HepG2 (cell line): ENCODE measurements around the gene DPH5. TPM values are rescaled to one million over a fixed set of nuclear protein-coding genes. Genes with fewer than 3 reads are reported as not detected.

Experiments used
- AHR ChIP-seq: IDR thresholded peaks from 2 replicates; pipeline ENCODE4 v1.6.1; 2018; ENCODE audit warnings: missing genetic modification reagents, missing compliant biosample characterization
- BHLHE40 ChIP-seq: IDR thresholded peaks from 2 replicates; pipeline ENCODE4 v1.6.1; 2011; ENCODE audit warnings: low read length, improper control_type of control experiment
- CBX5 ChIP-seq: sonication (generic); formaldehyde crosslinking; IDR thresholded peaks from 2 replicates; pipeline ENCODE4 v1.4.0; 2020; ENCODE audit warnings: missing genetic modification reagents, borderline replicate concordance
- CCDC6 ChIP-seq: sonication (generic); formaldehyde crosslinking; IDR thresholded peaks from 2 replicates; pipeline ENCODE4 v1.8.1; 2022; ENCODE audit warnings: mild to moderate bottlenecking, missing genetic modification reagents, moderate library complexity
- CREB1 ChIP-seq, 2 experiments: fragments of 450-650 bp in 1 of 2; IDR thresholded peaks; 2 replicates each; pipeline ENCODE4 v1.6.1; 2016 to 2017; ENCODE audit warnings: control low read depth in 1 of 2, mild to moderate bottlenecking in 1 of 2, missing compliant biosample characterization in 1 of 2, missing genetic modification characterization in 1 of 2
- MAZ ChIP-seq, 2 experiments: sonication (generic) in 1 of 2; formaldehyde crosslinking in 1 of 2; IDR thresholded peaks; 2 replicates each; pipeline versions ENCODE4 v1.5.0 to v1.6.1; 2012 to 2020; ENCODE audit warnings: low read depth in 2 of 2, mild to moderate bottlenecking in 2 of 2, borderline replicate concordance in 1 of 2, improper control_type of control experiment in 1 of 2, low read length in 1 of 2, missing genetic modification reagents in 1 of 2, moderate library complexity in 1 of 2
- NCOA2 ChIP-seq: sonication (generic); formaldehyde crosslinking; IDR thresholded peaks from 2 replicates; pipeline ENCODE4 v1.8.0; 2022; ENCODE audit warnings: inconsistent platforms
- PCBP1 ChIP-seq: fragments of 200-400 bp; formaldehyde crosslinking; IDR thresholded peaks from 2 replicates; pipeline ENCODE4 v1.6.1; 2017; ENCODE audit warnings: mild to moderate bottlenecking, low read depth, low read length, borderline replicate concordance
- RCOR2 ChIP-seq: IDR thresholded peaks from 2 replicates; pipeline ENCODE4 v1.6.1; 2016; ENCODE audit warnings: missing biosample characterization, missing genetic modification reagents
- REPIN1 ChIP-seq: sonication (generic); formaldehyde crosslinking; IDR thresholded peaks from 2 replicates; pipeline ENCODE4 v1.8.0; 2022; ENCODE audit warnings: missing genetic modification reagents, low read depth, mild to moderate bottlenecking, borderline replicate concordance
- SNAPC2 ChIP-seq: sonication (generic); formaldehyde crosslinking; IDR thresholded peaks from 2 replicates; pipeline ENCODE4 v1.8.1; 2022; ENCODE audit warnings: mild to moderate bottlenecking, missing genetic modification reagents
- ZBTB38 ChIP-seq: sonication (generic); formaldehyde crosslinking; IDR thresholded peaks from 2 replicates; pipeline ENCODE4 v1.5.1; 2020; ENCODE audit warnings: mild to moderate bottlenecking, missing genetic modification reagents
- ZFP1 ChIP-seq: IDR thresholded peaks from 2 replicates; pipeline ENCODE4 v1.6.1; 2016
- ZFX ChIP-seq: sonication (generic); formaldehyde crosslinking; IDR thresholded peaks from 2 replicates; pipeline ENCODE4 v1.4.0; 2020; ENCODE audit warnings: mild to moderate bottlenecking, low read depth, missing genetic modification reagents, moderate library complexity
- ZIK1 ChIP-seq: sonication (generic); formaldehyde crosslinking; IDR thresholded peaks from 2 replicates; pipeline ENCODE4 v1.5.0; 2020; ENCODE audit warnings: mild to moderate bottlenecking, low read depth, missing genetic modification reagents, borderline replicate concordance
- ZKSCAN1 ChIP-seq: fragments of 150-350 bp; IDR thresholded peaks from 2 replicates; pipeline ENCODE4 v1.6.1; 2014; ENCODE audit warnings: low read length
- ZMAT3 ChIP-seq: sonication (generic); formaldehyde crosslinking; conservative IDR thresholded peaks from 2 replicates; pipeline ENCODE4 v1.7.0; 2021; ENCODE audit warnings: missing genetic modification reagents
- ZNF230 ChIP-seq: sonication (generic); formaldehyde crosslinking; IDR thresholded peaks from 2 replicates; pipeline ENCODE4 v1.4.0; 2020; ENCODE audit warnings: mild to moderate bottlenecking, missing genetic modification reagents
- ZNF292 ChIP-seq: sonication (generic); formaldehyde crosslinking; IDR thresholded peaks from 2 replicates; pipeline ENCODE4 v1.8.1; 2022; ENCODE audit warnings: mild to moderate bottlenecking, low read depth, missing genetic modification reagents, borderline replicate concordance
- ZNF350 ChIP-seq: sonication (generic); formaldehyde crosslinking; IDR thresholded peaks from 2 replicates; pipeline ENCODE4 v1.4.0; 2020; ENCODE audit warnings: mild to moderate bottlenecking, low read depth, missing genetic modification reagents, borderline replicate concordance
- ZNF570 ChIP-seq: sonication (generic); formaldehyde crosslinking; IDR thresholded peaks from 2 replicates; pipeline ENCODE4 v1.4.0; 2020; ENCODE audit warnings: mild to moderate bottlenecking, missing genetic modification reagents, borderline replicate concordance
- ZNF607 ChIP-seq: sonication (generic); formaldehyde crosslinking; IDR thresholded peaks from 2 replicates; pipeline ENCODE4 v1.5.1; 2020; ENCODE audit warnings: missing genetic modification reagents, mild to moderate bottlenecking, borderline replicate concordance
- ZNF709 ChIP-seq: sonication (generic); formaldehyde crosslinking; IDR thresholded peaks from 2 replicates; pipeline ENCODE4 v1.5.0; 2020; ENCODE audit warnings: mild to moderate bottlenecking, missing genetic modification reagents
- ZNF776 ChIP-seq: sonication (generic); formaldehyde crosslinking; IDR thresholded peaks from 2 replicates; pipeline ENCODE4 v1.4.0; 2020; ENCODE audit warnings: mild to moderate bottlenecking, missing genetic modification reagents
- ZNF788 ChIP-seq: sonication (generic); formaldehyde crosslinking; IDR thresholded peaks from 2 replicates; pipeline ENCODE4 v1.5.0; 2020; ENCODE audit warnings: mild to moderate bottlenecking, missing genetic modification reagents, borderline replicate concordance
- polyA plus RNA-seq, 8 experiments: library from polyadenylated mRNA; depleted of rRNA in 3 of 8; stranded (reverse) in 7 of 8; unstranded in 1 of 8; fragments of >200 nt; fragmentation: Illumina TruSeq in 4 of 8; extraction: Trizol in 4 of 8; gene quantifications; 2 replicates each; pipeline versions ENCODE4 v1.2.1 to v1.2.3, GENCODE V29; 2011 to 2016; ENCODE audit warnings: low read depth in 4 of 8, missing spikeins in 1 of 8, mixed read lengths in 1 of 8; ENCODE audit not compliant: insufficient read depth in 1 of 8
- total RNA-seq, 5 experiments: library from RNA; depleted of rRNA; stranded (reverse); fragments of >200 nt; fragmentation: Illumina TruSeq; extraction: Trizol; gene quantifications; 2 replicates each; pipeline ENCODE4 v1.2.3, GENCODE V29; 2016; ENCODE audit warnings: low read depth in 1 of 5
- TF ChIP-seq, protein P1 (sequence below): sonication (generic); formaldehyde crosslinking; IDR thresholded peaks from 2 replicates; pipeline ENCODE4 v1.4.0; 2020; ENCODE audit warnings: mild to moderate bottlenecking, missing genetic modification reagents
- TF ChIP-seq, protein P2 (sequence below): sonication (generic); formaldehyde crosslinking; IDR thresholded peaks from 2 replicates; pipeline ENCODE4 v1.5.0; 2020; ENCODE audit warnings: missing genetic modification reagents

The DPH5 gene
- total and polyA plus RNA-seq, 2 of the 13 experiments (the other 11 are each of a cell fraction or from before 2014, with no cell fraction given): 53.2 to 79.6 TPM

DNA sequence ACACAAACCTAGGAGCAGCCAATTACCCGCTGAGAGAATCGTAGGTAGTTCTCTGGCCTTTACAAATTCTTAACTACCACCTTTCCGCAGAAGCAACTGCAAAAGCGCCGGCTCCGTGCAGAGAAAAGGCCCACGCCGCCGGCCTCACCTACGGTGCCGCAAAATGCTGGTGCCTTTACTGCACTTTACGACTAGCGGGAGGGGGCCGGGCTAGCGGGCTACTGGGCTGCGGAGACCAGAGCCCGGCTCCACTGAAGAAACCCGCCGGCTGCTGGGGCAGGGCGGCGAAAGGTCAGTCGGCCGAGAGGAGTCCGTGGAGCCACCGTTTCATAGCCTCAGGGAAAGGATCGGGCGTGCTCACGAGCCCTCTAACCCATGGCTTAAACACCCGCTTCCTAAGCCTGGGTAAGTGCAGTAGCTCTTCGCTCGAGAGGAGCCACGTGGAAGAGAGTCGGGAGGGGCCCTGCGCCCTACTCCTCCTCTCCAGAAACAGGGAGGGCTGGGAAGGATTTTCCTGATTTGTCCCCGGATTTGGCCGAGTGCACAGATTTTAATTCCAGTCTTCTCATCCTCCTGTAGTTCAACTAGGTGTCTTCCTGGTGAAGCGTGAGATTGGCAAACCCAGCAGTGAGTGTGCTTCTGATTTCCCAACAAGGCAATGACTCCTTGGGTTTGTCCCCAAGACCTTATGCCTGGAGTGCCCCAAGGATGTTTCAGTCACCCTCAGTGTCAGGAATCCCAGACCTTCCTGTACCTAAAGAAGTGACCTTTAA lies at the start of gene DPH5 (continued):
- TF ChIP-seq RCOR2 (CRISPR knock-in tag) (no peak), ZNF230 (CRISPR knock-in tag) (no peak), ZNF776 (CRISPR knock-in tag) (peak; percentile 3; the same call in 1 of the 2 replicates), ZIK1 (no peak), ZKSCAN1 (0 out of 2 replicates have a peak, but pooled peaks have one; percentile 2), ZNF350 (CRISPR knock-in tag) (peak; percentile 85), ZMAT3 (0 out of 2 replicates have a peak, but pooled peaks have one; percentile 33), BHLHE40 (no peak), ZFP1 (CRISPR knock-in tag) (peak; percentile 28; the same call in 1 of the 2 replicates), MAZ (IDR thresholded peaks at IDR 0.05; ENCODE audit: borderline replicate concordance, low read depth, low read length) (peak; percentile 96), MAZ (CRISPR knock-in tag; IDR thresholded peaks at IDR 0.05; ENCODE audit: low read depth) (peak; percentile 89), CBX5 (CRISPR knock-in tag) (peak; percentile 50; the same call in 1 of the 2 replicates), AHR (CRISPR knock-in tag) (peak; percentile 78; the same call in 1 of the 2 replicates), ZNF788 (CRISPR knock-in tag) (peak; percentile 68; the same call in 1 of the 2 replicates), ZNF709 (CRISPR knock-in tag) (peak; percentile 63; the same call in 1 of the 2 replicates), ZNF570 (CRISPR knock-in tag) (no peak), REPIN1 (CRISPR knock-in tag) (peak; percentile 47; the same call in 1 of the 2 replicates), ZBTB38 (CRISPR knock-in tag) (peak; percentile 39; the same call in 1 of the 2 replicates), CREB1 (IDR thresholded peaks at IDR 0.05) (no peak), CREB1 (CRISPR knock-in tag; IDR thresholded peaks at IDR 0.05) (0 out of 2 replicates have a peak, but pooled peaks have one; percentile 11), CCDC6 (CRISPR knock-in tag) (peak; percentile 77), ZNF292 (CRISPR knock-in tag) (peak; percentile 75), ZFX (CRISPR knock-in tag) (peak; percentile 97), ZNF607 (CRISPR knock-in tag) (peak; percentile 81), SNAPC2 (CRISPR knock-in tag) (peak; percentile 81; the same call in 1 of the 2 replicates), NCOA2 (peak; percentile 60), PCBP1 (0 out of 2 replicates have a peak, but pooled peaks have one; percentile 38)
- TF ChIP-seq, protein P1, sequence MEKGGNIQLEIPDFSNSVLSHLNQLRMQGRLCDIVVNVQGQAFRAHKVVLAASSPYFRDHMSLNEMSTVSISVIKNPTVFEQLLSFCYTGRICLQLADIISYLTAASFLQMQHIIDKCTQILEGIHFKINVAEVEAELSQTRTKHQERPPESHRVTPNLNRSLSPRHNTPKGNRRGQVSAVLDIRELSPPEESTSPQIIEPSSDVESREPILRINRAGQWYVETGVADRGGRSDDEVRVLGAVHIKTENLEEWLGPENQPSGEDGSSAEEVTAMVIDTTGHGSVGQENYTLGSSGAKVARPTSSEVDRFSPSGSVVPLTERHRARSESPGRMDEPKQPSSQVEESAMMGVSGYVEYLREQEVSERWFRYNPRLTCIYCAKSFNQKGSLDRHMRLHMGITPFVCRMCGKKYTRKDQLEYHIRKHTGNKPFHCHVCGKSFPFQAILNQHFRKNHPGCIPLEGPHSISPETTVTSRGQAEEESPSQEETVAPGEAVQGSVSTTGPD (CRISPR knock-in tag): no peak; the same call in 1 of the 2 replicates
- TF ChIP-seq, protein P2, sequence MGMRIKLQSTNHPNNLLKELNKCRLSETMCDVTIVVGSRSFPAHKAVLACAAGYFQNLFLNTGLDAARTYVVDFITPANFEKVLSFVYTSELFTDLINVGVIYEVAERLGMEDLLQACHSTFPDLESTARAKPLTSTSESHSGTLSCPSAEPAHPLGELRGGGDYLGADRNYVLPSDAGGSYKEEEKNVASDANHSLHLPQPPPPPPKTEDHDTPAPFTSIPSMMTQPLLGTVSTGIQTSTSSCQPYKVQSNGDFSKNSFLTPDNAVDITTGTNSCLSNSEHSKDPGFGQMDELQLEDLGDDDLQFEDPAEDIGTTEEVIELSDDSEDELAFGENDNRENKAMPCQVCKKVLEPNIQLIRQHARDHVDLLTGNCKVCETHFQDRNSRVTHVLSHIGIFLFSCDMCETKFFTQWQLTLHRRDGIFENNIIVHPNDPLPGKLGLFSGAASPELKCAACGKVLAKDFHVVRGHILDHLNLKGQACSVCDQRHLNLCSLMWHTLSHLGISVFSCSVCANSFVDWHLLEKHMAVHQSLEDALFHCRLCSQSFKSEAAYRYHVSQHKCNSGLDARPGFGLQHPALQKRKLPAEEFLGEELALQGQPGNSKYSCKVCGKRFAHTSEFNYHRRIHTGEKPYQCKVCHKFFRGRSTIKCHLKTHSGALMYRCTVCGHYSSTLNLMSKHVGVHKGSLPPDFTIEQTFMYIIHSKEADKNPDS (CRISPR knock-in tag): no peak
